ENCODE measurements around the gene ZNF771. TPM values are rescaled to one million over a fixed set of nuclear protein-coding genes. Genes with fewer than 3 reads are reported as not detected.

ZNF771 gene
- total RNA-seq, 3 donors from 2014 or later, result 21.1 to 29.2 (median 22.2) TPM

- H3K27me3 ChIP-seq, result no peaks in the 10 kb centered on the region
- intact Hi-C loops (cut with DNase I; ENCODE audit: low total_unique reads), result no loop called here
- TF ChIP-seq POLR2A (IDR thresholded peaks at IDR 0.05) (no peak), POLR2AphosphoS5 (IDR thresholded peaks at IDR 0.05) (no peak), CTCF (IDR thresholded peaks at IDR 0.05) (no peak)
- H3K4me1 ChIP-seq, result peaks cover 0 to 9% of the 10 kb centered on the region in 2 donors
- no peak overlapping the region for H3K4me3 ChIP-seq
- H3K27ac ChIP-seq, result no peak overlapping the region
- no peaks in the 10 kb centered on the region for H3K9me3 ChIP-seq
- DNase-seq (ENCODE audit: low spot score in 2 of 2), result no peak
- no peaks in the 10 kb centered on the region for H3K36me3 ChIP-seq
Observed at GRCh38 chr16:30397056-30397455, 10.3 kb upstream of the ZNF771 start.

GRCh38 chr16:30397776-30398660 is 9.4 kb upstream of the ZNF771 start:
- Histone ChIP-seq H3K27ac (no peak overlapping the region), H3K4me1 (peaks cover 0 to 9% of the 10 kb centered on the region in 2 donors), H3K36me3 (no peaks in the 10 kb centered on the region), H3K27me3 (no peaks in the 10 kb centered on the region), H3K9me3 (no peaks in the 10 kb centered on the region), H3K4me3 (no peak overlapping the region)
- DNase-seq (ENCODE audit: low spot score in 2 of 2), result no peak
- TF ChIP-seq CTCF (IDR thresholded peaks at IDR 0.05) (no peak), POLR2AphosphoS5 (IDR thresholded peaks at IDR 0.05) (no peak), POLR2A (IDR thresholded peaks at IDR 0.05) (no peak)
- intact Hi-C loops (cut with DNase I; ENCODE audit: low total_unique reads), result no loop called here

GRCh38 chr16:30398661-30399434 is 8.6 kb upstream of the ZNF771 start:
- no peak for TF ChIP-seq POLR2A (IDR thresholded peaks at IDR 0.05)
- TF ChIP-seq CTCF (IDR thresholded peaks at IDR 0.05), result no peak
- TF ChIP-seq POLR2AphosphoS5 (IDR thresholded peaks at IDR 0.05), result no peak
- Histone ChIP-seq H3K9me3 (no peaks in the 10 kb centered on the region), H3K4me1 (peaks cover 0 to 9% of the 10 kb centered on the region in 2 donors), H3K36me3 (no peaks in the 10 kb centered on the region), H3K4me3 (no peak overlapping the region), H3K27me3 (no peaks in the 10 kb centered on the region), H3K27ac (peak overlapping the region in 1 of 2 donors; percentile 86)
- intact Hi-C loops (cut with DNase I; ENCODE audit: low total_unique reads), result no loop called here
- no peak for DNase-seq (ENCODE audit: low spot score in 2 of 2)

GRCh38 chr16:30399435-30400186 is 7.8 kb upstream of the ZNF771 start:
- TF ChIP-seq POLR2AphosphoS5 (IDR thresholded peaks at IDR 0.05), result no peak
- no peak for TF ChIP-seq POLR2A (IDR thresholded peaks at IDR 0.05)
- TF ChIP-seq CTCF (IDR thresholded peaks at IDR 0.05), result no peak
- Histone ChIP-seq H3K27me3 (no peaks in the 10 kb centered on the region), H3K4me3 (peak overlapping the region; percentile 64 to 85 (median 80)), H3K36me3 (no peaks in the 10 kb centered on the region), H3K27ac (peak overlapping the region; percentile 86), H3K9me3 (no peaks in the 10 kb centered on the region), H3K4me1 (peaks cover 0 to 9% of the 10 kb centered on the region in 2 donors)
- DNase-seq (ENCODE audit: low spot score in 2 of 2), result no peak
- intact Hi-C loops (cut with DNase I; ENCODE audit: low total_unique reads), result no loop called here
